Trophoblast cell (in vitro differentiated cells and primary cell): Measurements from ENCODE around the gene UACA. TPM values are rescaled to one million over a fixed set of nuclear protein-coding genes. Genes with fewer than 3 reads are reported as not detected.
A peak's percentile ranks its signal among the peaks of the same experiment; 100 is the strongest.

Experiments used
- DNase-seq, 2 donors: peaks; one replicate each; pipeline ENCODE4 v3.0.0-alpha.2; 2016
- H2AFZ ChIP-seq: 2 replicates; pipeline ENCODE4 v1.6.1; 2013; ENCODE audit warnings: low read length, moderate library complexity, mild to moderate bottlenecking; ENCODE audit not compliant: insufficient read depth, poor library complexity
- H2AK5ac ChIP-seq: 2 replicates; pipeline ENCODE4 v1.6.1; 2013; ENCODE audit warnings: mild to moderate bottlenecking, low read length
- H2BK120ac ChIP-seq: 2 replicates; pipeline ENCODE4 v1.6.1; 2013; ENCODE audit warnings: low read length, mild to moderate bottlenecking, moderate library complexity; ENCODE audit not compliant: insufficient read depth, poor library complexity
- H2BK12ac ChIP-seq: 2 replicates; pipeline ENCODE4 v1.6.1; 2013; ENCODE audit warnings: mild to moderate bottlenecking, low read length, moderate library complexity
- H2BK5ac ChIP-seq: 2 replicates; pipeline ENCODE4 v1.6.1; 2013; ENCODE audit warnings: low read length, low read depth, moderate library complexity, mild to moderate bottlenecking; ENCODE audit not compliant: poor library complexity
- H3K14ac ChIP-seq: 2 replicates; pipeline ENCODE4 v1.6.1; 2013; ENCODE audit warnings: mild to moderate bottlenecking, low read length
- H3K18ac ChIP-seq: 2 replicates; pipeline ENCODE4 v1.6.1; 2013; ENCODE audit warnings: mild to moderate bottlenecking, low read length
- H3K23ac ChIP-seq: 2 replicates; pipeline ENCODE4 v1.6.1; 2013; ENCODE audit warnings: low read length
- H3K27ac ChIP-seq: 2 replicates; pipeline ENCODE4 v1.5.1; 2013; ENCODE audit warnings: low read depth, mild to moderate bottlenecking, inconsistent platforms, low read length, moderate library complexity
- H3K27me3 ChIP-seq: 2 replicates; pipeline ENCODE4 v1.6.1; 2013; ENCODE audit warnings: inconsistent platforms, mild to moderate bottlenecking, low read length, moderate library complexity; ENCODE audit not compliant: insufficient read depth
- H3K36me3 ChIP-seq, 2 experiments: 1 replicate in 1 of 2; 2 replicates in 1 of 2; pipeline ENCODE4 v1.6.1; 2013; ENCODE audit warnings: low read length in 2 of 2, mild to moderate bottlenecking in 2 of 2, moderate library complexity in 1 of 2; ENCODE audit not compliant: insufficient read depth in 2 of 2, control insufficient read depth in 1 of 2
- H3K4ac ChIP-seq: 2 replicates; pipeline ENCODE4 v1.6.1; 2013; ENCODE audit warnings: low read depth, mild to moderate bottlenecking, low read length, moderate library complexity
- H3K4me1 ChIP-seq, 2 experiments: 1 replicate in 1 of 2; 2 replicates in 1 of 2; pipeline ENCODE4 v1.6.1; 2013; ENCODE audit warnings: low read length in 2 of 2, mild to moderate bottlenecking in 2 of 2, moderate library complexity in 1 of 2; ENCODE audit not compliant: insufficient read depth in 2 of 2, control insufficient read depth in 1 of 2
- H3K4me2 ChIP-seq: 2 replicates; pipeline ENCODE4 v1.6.1; 2013; ENCODE audit warnings: inconsistent platforms, mild to moderate bottlenecking, low read length, moderate library complexity
- H3K4me3 ChIP-seq: 2 replicates; pipeline ENCODE4 v1.5.1; 2013; ENCODE audit warnings: mild to moderate bottlenecking, low read depth, low read length, inconsistent platforms
- H3K79me1 ChIP-seq: one replicate; pipeline ENCODE4 v1.6.1; 2013; ENCODE audit warnings: low read length
- H3K79me2 ChIP-seq: 2 replicates; pipeline ENCODE4 v1.6.1; 2013; ENCODE audit warnings: low read length, mild to moderate bottlenecking; ENCODE audit not compliant: control insufficient read depth, insufficient read depth, poor library complexity
- H3K9ac ChIP-seq: 2 replicates; pipeline ENCODE4 v1.6.1; 2013; ENCODE audit warnings: mild to moderate bottlenecking, low read length
- H3K9me3 ChIP-seq: 2 replicates; pipeline ENCODE4 v1.6.1; 2013; ENCODE audit warnings: low read depth, mild to moderate bottlenecking, control low read depth, inconsistent platforms, low read length; ENCODE audit not compliant: insufficient read depth
- H4K12ac ChIP-seq: 2 replicates; pipeline ENCODE4 v1.6.1; 2013; ENCODE audit warnings: low read depth, mild to moderate bottlenecking, low read length, moderate library complexity
- H4K8ac ChIP-seq: 2 replicates; pipeline ENCODE4 v1.6.1; 2013; ENCODE audit warnings: low read depth, mild to moderate bottlenecking, low read length, moderate library complexity
- H4K91ac ChIP-seq: one replicate; pipeline ENCODE4 v1.6.1; 2013; ENCODE audit warnings: low read depth, mild to moderate bottlenecking, low read length, moderate library complexity
- WGBS: extraction: QIAGEN DNeasy Blood & Tissue Kit; methylation state at CpG from one replicate; pipeline ENCODE4 v1.1.7; 2013; ENCODE audit warnings: missing lambda C conversion rate; ENCODE audit not compliant: insufficient read length, insufficient coverage; ENCODE audit errors: extremely low coverage; 5-methylcytosine and 5-hydroxymethylcytosine counted together
- polyA plus RNA-seq: library from polyadenylated mRNA; stranded (reverse); fragments of 200-250 nt; gene quantifications from 2 replicates; pipeline ENCODE4 v1.2.3, GENCODE V29; 2013

The UACA gene
- polyA plus RNA-seq: 15.7 and 18.7 TPM in 2 replicates

GRCh38 chr15:70763120-70763949 is at the start of gene UACA:
TSS of gene UACA (minus strand) at chr15:70763558. CDS start at chr15:70763407, 151 bp downstream.
- Histone ChIP-seq H3K23ac (no peak within 1 kb of the TSS), H4K8ac (peak within 1 kb of the TSS; percentile 77), H3K4me3 (peak within 1 kb of the TSS; percentile 87), H2BK120ac (no peak within 1 kb of the TSS), H3K4me1 (peaks cover 0 to 4% of the 10 kb centered on the region in 2 experiments), H3K79me2 (peaks cover 6% of the 10 kb centered on the region), H2AFZ (peak within 1 kb of the TSS; percentile 93), H2BK5ac (no peak within 1 kb of the TSS), H4K91ac (peak within 1 kb of the TSS; percentile 32), H3K4me2 (peak within 1 kb of the TSS; percentile 94), H3K9me3 (no peaks in the 10 kb centered on the region), H3K14ac (peak within 1 kb of the TSS; percentile 5), H3K36me3 (no peaks in the 10 kb centered on the region), H3K27me3 (no peaks in the 10 kb centered on the region), H4K12ac (no peak within 1 kb of the TSS), H3K79me1 (no peaks in the 10 kb centered on the region), H3K18ac (peak within 1 kb of the TSS; percentile 78), H3K9ac (peak within 1 kb of the TSS; percentile 88), H2AK5ac (no peak within 1 kb of the TSS), H2BK12ac (no peak within 1 kb of the TSS), H3K27ac (peak within 1 kb of the TSS; percentile 50), H3K4ac (no peak within 1 kb of the TSS)
- WGBS: no CpG with 5 or more reads among the region's 79 CpGs
- DNase-seq: peak; percentile 97 to 98

DNA sequence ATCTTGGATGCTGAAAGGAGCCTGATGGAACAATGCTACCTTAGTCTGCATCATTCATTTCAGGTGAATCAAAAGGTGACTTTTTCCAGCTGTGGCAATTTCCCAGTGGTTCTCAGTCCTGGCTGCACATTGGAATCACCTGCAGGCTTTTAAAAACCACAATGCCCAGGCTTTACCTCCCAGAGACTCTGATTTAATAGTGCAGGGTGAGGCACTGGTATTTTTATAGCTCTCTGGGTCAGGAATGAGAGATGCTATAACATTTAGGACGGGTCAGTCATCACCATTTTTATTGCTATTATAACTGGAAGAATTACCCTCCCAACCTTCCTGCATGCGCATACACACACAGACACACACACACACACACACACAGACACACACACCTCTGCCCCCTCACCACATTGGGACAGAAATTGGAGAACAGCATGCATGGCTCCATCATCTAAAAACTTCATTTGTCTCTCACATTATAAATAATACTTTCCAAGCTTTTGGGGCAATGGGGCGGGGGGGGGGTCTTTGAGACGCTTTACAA is 49.5 kb upstream of the UACA start:
- Histone ChIP-seq H3K36me3 (no peaks in the 10 kb centered on the region), H3K4me3 (no peak overlapping the region), H3K27me3 (no peaks in the 10 kb centered on the region), H3K23ac (no peak overlapping the region), H2BK5ac (no peak overlapping the region), H3K14ac (no peak overlapping the region), H3K4me1 (no peaks in the 10 kb centered on the region), H4K8ac (no peak overlapping the region), H2BK120ac (no peak overlapping the region), H3K9ac (no peak overlapping the region), H3K27ac (no peak overlapping the region), H2AK5ac (no peak overlapping the region), H4K12ac (no peak overlapping the region), H3K4ac (no peak overlapping the region), H3K4me2 (no peak overlapping the region), H2AFZ (no peak overlapping the region), H4K91ac (no peak overlapping the region), H3K18ac (no peak overlapping the region), H3K79me1 (no peaks in the 10 kb centered on the region), H3K9me3 (no peaks in the 10 kb centered on the region), H2BK12ac (no peak overlapping the region), H3K79me2 (no peaks in the 10 kb centered on the region)
- no peak for DNase-seq
- WGBS: no CpG with 5 or more reads among the region's 4 CpGs

DNA sequence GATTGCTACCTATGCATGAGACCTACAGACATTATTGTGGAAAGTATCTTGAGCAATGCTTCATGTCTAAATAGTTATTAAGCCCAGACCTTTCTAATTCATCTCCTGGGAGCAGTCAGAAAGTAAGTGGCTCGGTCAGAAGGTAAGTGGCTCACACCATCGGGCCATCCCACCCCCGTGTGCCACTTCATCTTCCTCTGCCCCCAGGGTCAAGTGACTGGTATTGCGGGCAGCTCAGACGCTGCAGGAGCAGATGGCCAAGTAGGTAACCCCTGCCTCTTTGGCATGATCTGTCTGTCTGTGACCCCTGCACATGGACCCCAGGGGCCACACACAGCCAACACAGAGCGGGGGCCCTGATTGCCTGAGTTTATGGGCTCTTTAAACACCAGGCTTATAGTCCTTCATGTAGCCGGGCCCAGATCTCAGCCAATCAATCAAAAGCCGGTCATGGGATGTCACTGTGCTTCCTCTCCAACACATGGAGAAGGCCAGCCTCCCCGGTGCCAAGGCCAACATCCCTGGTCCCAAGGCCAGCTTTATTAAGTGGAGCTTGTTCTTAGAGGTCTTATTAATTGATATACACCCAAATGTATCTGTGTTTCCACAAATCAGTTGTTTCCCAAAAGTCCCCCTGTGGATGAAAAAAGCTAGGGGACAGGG is 47.7 kb upstream of the UACA start:
- Histone ChIP-seq H2AFZ (no peak overlapping the region), H3K14ac (no peak overlapping the region), H3K9me3 (no peaks in the 10 kb centered on the region), H2BK12ac (no peak overlapping the region), H3K4me3 (no peak overlapping the region), H4K91ac (no peak overlapping the region), H3K18ac (no peak overlapping the region), H3K4me1 (no peaks in the 10 kb centered on the region), H4K12ac (no peak overlapping the region), H3K27me3 (no peaks in the 10 kb centered on the region), H3K23ac (no peak overlapping the region), H3K36me3 (no peaks in the 10 kb centered on the region), H3K9ac (no peak overlapping the region), H3K27ac (no peak overlapping the region), H4K8ac (no peak overlapping the region), H2BK5ac (no peak overlapping the region), H3K79me2 (no peaks in the 10 kb centered on the region), H3K4ac (no peak overlapping the region), H2BK120ac (no peak overlapping the region), H3K4me2 (no peak overlapping the region), H3K79me1 (no peaks in the 10 kb centered on the region), H2AK5ac (no peak overlapping the region)
- no CpG with 5 or more reads among the region's 9 CpGs for WGBS
- DNase-seq: no peak

GRCh38 chr15:70806992-70807712 is 43.8 kb upstream of the UACA start:
- Histone ChIP-seq H3K9me3 (no peaks in the 10 kb centered on the region), H3K18ac (no peak overlapping the region), H2AFZ (no peak overlapping the region), H3K79me1 (no peaks in the 10 kb centered on the region), H2BK120ac (no peak overlapping the region), H3K4me1 (no peaks in the 10 kb centered on the region), H3K4me3 (no peak overlapping the region), H3K27me3 (no peaks in the 10 kb centered on the region), H2BK5ac (no peak overlapping the region), H3K79me2 (no peaks in the 10 kb centered on the region), H2AK5ac (no peak overlapping the region), H4K12ac (no peak overlapping the region), H3K14ac (no peak overlapping the region), H3K4ac (no peak overlapping the region), H3K23ac (no peak overlapping the region), H3K36me3 (no peaks in the 10 kb centered on the region), H4K8ac (no peak overlapping the region), H3K4me2 (no peak overlapping the region), H3K9ac (no peak overlapping the region), H4K91ac (no peak overlapping the region), H2BK12ac (no peak overlapping the region), H3K27ac (no peak overlapping the region)
- no peak for DNase-seq
- WGBS: no CpG with 5 or more reads among the region's 9 CpGs
